Transverse colon (tissue), 4 donors: Measurements from ENCODE around the gene CD300H.

Experiments
- CTCF ChIP-seq, 5 experiments: fragments of 200-600 bp in 3 of 5; fragments of 450-650 bp in 2 of 5; sonication (generic) in 3 of 5; IDR thresholded peaks; 1 replicate in 2 of 5; 2 replicates in 3 of 5; pipeline ENCODE4 v1.5.1; 2016 to 2017; ENCODE audit warnings: antibody characterized with exemption in 5 of 5, inconsistent platforms in 3 of 5, mild to moderate bottlenecking in 2 of 5, moderate library complexity in 1 of 5
- POLR2AphosphoS5 ChIP-seq, 3 donors: sonication (generic); formaldehyde crosslinking; IDR thresholded peaks; one replicate each; pipeline ENCODE4 v1.6.1; 2016; ENCODE audit warnings: antibody characterized with exemption in 3 of 3

GRCh38 chr17:74599023-74599399 is 31.7 kb upstream of the CD300H start:
- no peak for TF ChIP-seq POLR2AphosphoS5 (IDR thresholded peaks at IDR 0.05)
- no peak for TF ChIP-seq CTCF (IDR thresholded peaks at IDR 0.05)
